GM21528 (cell line): ENCODE results near the gene KIF9.
"Not testable (repeated sequence)": the region's sequence is repeated elsewhere in the genome, so short reads cannot be mapped to it uniquely, and the experiment has no call there.

Experiments used
- ATAC-seq: cut with Tn5 transposase; IDR thresholded peaks from one replicate; pipeline ENCODE4 v1.9.1; 2021; ENCODE audit warnings: mild to moderate bottlenecking, moderate library complexity; ENCODE audit not compliant: unreplicated experiment, low FRiP score

Gene KIF9

DNA sequence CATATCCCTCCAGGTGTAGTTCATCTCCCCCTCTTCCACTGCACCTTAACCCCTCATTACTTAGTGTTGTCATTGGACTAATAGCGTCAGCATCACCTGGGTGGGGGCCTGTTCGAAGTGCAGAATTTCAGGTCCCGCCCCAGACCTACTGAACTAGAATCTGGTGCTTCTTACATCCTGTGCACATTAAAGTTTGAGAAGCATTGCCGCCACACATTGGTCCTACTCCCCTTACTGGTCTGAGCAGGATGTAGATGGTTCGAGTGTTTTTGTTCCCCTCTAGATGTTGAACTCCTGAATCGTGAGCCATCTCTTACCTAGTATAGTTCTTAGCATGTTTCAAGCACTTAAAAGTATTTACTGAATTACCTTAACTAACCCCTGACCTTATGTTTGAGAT is 13.4 kb upstream of the KIF9 start:
- ATAC-seq: no peak

DNA sequence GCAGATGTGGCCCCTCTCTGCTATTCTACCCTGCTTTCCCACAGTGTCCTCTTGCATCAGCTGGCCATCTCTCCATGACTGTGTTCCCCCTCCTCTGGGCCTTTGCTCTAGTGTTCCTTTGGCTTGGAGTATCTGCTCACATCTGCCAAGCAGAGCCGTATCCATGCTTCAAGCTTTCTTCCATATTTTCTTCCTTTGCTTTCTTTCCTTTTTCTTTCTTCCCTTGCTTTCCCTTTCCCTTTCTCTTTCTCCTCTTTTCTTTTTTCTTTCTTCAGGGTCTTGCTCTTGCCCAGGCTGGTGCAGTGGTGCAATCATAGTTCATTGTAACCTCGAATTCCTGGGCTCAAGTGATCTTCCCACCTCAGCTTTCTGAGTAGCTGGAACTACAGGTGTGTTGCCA is 12.7 kb upstream of the KIF9 start:
- no peak for ATAC-seq

DNA sequence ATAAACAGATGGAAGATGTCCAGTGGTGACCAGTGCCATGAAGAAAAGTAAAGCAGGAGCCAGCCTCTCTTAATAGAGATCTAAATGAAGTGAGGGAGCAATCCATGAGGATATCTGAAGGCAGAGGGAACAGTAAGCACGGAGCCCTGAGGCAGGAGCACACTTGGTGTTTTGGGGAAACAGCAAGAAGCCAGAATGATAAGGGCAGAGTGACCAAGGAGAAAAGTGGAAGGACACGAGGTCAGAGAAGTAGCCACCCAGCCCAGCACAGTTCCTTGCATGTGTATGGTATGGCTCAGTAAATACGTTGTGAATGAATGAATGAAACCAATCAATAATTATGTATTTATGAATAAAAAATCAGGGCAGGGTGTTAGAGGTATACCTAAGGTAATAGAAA is 11.8 kb upstream of the KIF9 start:
- ATAC-seq: no peak

DNA sequence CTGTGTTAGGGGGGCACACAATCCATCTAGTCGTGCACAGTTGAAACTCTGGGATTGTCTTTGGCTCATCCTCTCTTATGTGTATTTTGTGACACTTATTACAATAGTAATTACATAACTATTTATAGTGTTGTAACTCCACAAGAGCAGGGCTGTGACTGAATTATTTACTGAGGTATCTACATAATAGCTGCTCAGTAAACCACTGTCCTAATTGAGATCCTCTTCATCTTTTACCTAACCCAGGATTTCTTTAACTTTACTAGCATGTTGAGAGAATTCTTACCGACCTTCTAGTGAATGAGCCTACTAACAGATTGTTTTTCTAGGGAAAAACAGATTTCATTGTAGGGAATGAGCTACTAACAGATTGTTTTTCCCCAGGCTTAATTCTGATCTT is 11.2 kb upstream of the KIF9 start:
- no peak for ATAC-seq

DNA sequence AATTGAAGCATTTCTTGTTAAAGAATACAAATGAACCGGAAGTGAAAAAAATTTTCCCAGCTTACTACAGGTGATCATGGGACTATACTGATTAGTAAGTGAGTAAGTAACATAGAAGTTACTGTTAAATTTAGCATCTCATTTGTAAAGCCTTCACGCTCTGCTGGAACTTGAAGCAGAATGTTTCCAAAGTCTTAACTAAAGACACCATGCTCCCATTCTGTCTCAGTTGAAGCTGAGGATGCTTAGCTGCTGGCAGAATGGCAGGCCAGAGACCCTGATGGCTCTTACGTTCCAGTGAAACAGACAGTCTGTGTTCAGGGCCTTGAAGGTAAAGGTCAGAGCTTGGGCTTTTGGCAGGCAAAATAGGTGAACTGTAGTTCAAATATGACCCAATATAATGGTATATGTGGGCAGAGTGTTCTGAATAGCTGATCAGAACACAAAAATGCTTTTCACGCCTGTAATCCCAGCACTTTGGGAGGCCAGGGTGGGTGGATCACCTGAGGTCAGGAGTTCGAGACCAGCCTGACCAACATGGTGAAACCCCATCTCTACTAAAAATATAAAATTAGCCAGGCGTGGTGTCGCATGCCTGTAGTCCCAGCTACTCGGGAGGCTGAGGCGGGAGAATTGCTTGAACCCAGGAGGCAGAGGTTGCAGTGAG is 9.3 kb upstream of the KIF9 start:
- not testable (repeated sequence) for ATAC-seq

DNA sequence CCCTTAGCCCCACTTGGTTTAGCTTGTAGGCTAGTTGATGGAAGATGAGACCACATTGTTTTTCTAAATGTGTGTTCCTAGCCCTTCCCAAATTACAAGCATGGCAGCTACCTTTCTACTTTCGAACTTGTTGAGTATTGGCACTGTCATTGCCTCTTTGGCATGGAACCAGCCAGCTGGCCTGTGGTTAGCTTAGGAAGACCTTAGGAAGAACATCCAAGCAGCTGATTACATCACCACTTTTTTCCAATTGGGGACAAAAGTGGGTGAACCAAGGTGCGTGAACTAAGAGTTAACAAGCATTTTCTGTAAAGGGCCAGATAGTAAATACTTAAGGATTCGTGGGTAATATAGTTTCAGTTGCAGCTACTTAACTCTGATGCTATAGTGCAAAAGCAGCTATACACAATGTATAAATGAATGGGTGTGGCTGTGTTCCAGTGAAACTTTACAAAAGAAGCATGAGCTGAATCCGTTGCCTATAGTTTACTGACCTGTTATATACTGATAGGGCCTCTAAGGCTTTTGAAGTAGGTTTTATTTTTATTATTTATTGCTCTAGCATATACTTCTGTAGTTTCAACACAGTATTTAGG is 8.7 kb upstream of the KIF9 start:
- ATAC-seq: no peak

DNA sequence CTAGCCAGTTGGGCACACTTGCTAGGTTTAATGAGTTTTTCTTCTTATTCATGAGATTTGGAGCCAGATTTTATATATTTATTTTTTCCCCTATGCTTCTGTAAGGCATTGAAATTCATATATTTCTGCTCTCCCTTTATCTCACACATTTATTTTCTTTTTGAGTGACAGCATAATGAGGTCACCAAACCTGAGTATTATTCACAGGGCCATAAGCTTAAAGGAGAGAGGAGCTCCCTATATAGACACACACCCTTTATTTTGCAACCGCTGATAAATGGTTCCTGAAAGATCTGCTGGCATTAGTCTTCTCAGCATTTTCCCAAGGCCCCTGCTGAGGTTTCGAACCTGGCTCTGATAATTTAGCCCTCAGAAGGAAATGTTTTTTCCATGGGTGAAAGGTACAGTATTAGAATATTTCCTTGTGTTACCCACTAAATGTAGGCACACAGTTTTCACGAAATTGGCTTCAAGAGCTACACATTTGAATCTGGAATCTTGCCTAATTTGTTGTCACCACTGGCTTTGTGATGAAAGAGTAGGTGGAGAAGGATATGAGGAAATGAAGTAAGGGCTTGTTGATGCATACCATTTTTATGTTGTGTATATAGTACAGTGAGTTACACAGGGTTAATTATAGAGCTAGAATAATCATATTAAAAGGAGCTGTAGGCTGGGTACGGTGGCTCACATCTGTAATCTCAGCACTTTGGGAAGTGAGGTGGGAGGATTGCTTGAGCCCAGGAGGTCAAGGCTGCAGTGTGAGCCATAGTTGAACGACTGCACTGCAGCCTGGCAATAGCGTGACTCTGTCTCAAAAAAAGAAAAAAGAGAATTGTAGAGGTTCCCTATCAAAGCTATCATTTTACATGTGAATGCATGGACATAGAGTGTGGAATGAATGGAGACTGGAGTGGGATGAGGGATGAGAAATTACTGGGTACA is 6.6 kb upstream of the KIF9 start:
- ATAC-seq: no peak

DNA sequence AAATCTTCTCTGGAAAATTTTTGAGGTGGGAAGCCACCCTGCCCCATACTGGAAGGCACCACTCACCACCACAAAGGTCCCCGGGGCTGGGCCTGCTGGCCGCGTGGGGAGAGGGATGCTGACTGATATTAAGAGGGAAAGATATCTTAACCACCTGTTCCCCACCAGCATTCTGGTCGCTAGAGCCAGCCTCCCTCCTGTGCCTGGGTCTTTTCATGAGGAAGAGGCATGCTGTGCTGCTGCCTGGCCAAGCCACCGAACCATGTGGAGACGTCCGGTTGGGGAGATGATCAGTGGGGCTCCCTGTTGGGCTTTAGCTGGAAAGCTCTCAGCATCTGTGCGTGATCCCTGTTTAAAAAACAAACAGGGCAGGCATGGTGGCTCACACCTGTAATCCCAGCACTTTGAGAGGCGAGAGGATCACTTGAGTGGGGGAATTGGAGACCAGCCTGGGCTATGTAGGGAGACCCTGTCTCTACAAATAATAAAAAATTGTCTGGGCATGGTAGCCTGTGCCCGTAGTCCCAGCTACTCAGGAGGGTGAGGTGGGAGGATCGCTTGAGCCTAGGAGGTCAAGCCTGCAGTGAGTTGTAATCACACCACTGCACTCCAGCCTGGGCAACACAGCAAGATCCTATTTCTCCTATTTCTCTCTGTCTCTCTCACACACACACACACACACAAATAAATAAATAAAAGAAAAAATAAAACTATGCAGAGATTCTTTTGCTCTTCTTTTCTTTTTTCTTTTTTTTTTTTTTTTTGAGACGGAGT is 1.2 kb upstream of the KIF9 start:
- ATAC-seq: no peak

DNA sequence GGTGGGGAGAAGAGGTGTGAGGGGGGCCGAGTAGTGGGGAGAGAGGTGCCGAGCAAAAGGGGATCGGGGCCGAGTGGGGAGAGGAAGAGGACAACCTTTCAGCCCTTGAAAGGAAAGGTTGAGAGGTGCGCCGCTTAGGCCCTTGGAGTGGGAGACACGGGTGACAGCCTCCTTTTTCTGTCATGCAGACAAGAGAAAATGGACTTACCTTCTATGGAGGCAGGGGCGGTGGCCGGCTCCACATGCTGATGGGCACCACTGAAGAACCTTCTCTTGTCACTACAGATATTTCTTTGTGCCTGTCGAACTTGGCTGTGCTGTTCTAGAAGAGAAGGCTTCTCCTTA is 566 bp upstream of the KIF9 start:
- ATAC-seq: no peak

DNA sequence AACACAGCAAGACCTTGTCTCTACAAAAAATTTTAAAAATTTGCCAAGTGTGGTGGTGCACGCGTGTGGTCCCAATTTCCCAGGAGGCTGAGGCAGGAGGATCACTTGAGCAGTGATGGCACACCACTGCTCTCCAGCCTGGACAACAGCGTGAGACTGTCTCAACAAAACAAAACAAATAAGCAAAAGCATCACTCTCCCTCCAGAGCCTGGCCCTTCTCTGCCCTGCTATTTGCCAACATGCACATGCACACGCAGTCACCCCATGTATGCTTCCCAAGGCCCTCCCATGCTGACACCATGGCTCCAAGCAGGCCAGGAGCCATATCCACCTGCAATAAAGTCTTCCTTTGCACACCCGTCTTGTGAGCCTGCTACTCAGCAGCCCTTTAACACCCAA is 2.1 kb downstream of the KIF9 start:
- ATAC-seq: no peak

DNA sequence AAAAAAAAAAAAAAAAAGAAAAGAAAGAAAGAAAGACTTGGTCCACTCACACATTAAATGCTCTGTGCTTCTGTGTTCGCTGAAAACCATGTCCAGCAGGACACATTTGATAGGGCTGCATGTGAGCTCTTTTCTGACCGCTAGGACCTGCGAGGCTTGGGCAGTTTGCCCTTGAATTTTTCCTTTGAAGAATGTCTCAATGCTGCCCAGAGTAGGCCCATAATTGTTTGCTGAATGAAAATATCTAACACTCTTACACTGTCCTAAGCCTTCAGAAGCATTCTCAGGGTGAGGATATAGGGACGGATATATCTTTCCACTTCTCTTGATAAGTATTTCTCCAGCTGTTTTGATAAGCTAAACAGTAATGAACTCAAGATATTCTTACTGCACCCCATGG is 6.0 kb downstream of the KIF9 start:
- no peak for ATAC-seq

DNA sequence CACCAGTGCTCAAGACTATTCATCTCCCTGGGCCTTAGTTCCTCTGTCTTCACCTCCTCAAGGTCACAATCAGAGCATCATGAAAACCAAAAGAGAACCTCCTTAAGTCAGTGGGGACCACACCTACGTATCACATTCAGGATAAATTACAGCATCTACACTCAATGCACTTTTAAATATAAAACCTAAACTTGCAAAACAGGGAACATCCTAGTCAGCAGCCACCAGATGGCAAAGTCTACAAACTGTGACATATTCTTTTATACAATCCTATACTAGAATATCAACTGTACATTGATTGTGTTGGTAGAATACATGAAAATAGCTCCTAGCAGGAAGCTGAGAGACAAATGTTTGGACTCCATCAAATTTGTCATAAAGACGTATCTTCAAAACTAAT is 7.9 kb downstream of the KIF9 start:
- no peak for ATAC-seq

DNA sequence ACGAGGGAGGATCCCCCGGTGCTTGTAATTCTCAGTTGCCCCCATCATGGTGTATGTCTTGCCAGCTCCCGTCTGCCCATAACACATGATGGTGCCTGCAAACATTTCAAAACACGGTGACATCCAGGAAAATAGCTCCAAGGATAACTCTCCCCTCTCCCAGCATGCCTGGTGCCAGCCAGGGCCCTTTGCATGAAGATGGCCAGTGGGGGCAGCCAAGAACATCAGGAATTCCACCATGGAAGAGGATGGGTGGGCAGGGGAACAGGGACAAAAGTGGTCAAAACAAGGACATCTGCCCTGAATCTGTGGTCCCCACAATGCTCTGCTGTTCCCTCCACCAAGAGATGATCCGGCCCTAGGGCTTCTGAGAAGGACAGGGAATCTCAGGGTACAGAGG is 9.0 kb downstream of the KIF9 start:
- no peak for ATAC-seq

DNA sequence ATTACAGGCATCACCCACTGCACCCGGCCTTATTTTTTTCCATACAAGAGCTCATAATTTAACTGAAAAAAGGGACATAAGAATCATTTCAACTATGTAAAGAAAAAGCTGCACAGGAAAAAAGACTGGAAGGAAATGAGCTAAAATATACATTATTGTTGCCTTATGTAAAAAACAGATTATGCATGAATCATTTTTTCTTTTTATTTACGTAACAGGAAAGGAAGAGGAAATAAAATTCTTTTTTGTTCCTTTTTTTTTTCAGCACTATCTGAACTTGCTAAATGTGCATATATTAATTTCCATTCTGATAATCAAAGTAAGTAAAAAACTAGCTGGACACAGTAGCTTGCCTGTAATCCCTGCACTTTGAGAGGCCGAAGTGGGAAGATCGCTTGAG is 12.1 kb downstream of the KIF9 start:
- ATAC-seq: no peak

DNA sequence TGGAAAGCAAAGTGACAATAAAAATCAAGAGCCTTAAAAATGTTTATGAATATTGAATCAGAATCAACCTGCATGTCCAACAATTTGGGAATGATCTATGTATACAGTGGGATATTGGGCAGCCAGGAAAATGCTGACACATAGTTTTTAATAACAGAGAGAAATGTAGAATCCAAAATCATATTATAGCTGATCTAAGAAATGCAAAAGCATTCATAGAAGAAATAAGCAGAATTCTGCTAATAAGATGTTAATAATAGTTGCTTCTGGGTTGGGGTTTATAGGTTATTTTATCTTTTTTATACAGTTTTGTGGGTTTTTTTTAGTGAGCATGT is 15.1 kb downstream of the KIF9 start:
- no peak for ATAC-seq

DNA sequence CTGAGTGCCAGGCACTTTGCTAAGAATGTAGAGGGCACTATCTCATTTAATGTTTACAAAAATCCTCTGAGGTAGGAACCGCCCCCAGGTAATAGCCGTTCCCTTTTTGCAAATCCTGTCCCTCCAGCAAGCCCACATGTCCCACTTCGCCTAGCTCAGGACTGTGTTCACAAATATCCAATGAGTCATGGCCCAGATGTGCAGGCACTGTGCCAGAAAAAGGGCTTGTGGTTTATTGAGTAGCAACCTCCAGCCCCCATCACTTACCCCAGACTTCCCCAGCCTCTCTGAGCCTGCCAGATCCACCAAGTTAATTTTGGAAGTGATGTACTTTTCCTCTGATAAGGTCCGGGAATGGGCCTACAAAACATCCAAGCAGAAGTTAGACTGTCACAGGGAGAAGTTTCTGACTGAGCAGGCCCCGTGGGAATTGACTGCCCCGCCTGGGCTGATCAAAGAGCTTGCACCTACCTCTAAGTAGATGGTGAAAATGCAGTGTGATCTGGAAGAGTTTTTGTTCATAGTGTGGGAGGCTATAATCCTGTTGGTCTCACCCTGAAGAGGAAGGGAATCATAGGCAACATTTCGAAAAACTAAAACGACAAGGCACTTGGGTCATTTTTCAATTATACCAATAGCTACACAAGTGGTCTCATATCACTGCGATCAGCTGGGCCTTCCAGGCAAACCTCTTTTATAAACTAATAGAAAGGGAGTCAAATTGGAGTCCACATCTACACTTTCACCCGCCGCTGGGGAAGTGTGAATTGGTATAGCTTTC is 15.7 kb downstream of the KIF9 start:
- no peak for ATAC-seq

DNA sequence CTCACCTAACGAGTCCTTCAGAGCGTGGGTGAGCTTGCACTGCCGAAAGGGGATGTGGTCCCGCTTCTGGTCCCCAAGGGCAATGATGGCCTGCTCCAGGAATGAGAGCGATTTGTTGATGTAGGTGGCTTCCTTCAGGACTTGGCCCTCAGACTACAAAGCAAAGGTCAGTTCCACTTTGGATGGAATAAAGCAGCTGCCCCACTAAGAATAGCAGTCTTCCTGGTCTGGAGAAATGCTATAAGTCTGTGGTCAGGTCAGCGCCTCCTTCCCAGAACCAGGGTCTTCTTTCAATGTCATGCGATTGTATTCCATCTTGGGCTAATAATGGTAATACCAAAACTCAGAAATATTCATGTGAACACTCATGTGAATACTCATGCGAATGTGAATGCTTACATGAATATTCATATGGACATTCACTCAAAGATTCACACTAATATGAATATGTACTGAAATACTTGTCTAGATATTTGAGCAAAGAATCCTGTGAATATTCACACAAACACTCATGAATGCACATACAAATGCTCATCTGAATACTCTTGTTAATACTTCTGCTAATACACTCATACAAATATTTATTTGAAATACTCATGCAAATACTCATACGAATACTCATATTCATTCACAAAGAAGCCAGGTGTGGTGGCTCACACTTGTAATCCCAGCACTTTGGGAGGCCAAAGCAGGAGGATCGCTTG is 16.7 kb downstream of the KIF9 start:
- no peak for ATAC-seq

DNA sequence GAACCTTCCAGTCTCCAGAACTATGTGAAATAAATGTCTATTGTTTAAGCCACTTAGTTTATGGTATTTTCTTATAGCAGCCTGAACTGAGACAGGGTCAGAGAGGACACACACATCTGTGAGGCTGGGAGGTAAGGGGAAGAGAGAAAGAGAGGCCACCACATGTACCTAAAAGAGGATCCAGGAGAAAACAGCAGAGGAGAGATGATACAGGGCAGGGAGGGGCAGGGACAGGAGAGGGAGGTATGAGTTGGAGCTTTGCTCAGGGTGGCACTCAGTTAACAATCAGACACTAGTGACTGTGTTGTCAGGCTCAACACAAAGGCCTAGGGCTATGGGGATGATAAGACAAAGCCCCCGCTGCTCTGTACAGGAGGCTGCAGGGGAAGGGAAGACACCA is 17.6 kb downstream of the KIF9 start:
- ATAC-seq: no peak

DNA sequence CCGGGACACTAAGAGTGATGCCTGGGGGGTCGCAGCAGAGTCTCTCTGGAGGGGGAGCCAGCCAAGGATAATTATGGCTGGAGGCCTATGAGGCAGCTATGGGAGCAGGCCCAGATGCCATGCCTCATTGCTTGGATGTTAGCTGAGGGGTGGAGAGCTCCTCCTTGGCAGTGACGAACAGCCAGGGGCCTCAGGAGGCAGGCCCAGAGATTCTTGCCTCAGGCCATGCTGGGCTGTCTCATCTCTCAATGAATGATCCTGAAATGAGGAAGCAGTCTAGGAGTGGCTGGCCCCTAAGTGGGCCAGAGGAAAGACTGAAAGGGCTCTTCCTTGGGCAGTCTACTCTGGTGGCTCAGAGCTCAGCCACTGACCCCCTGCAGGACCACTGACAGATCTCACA is 21.3 kb downstream of the KIF9 start:
- no peak for ATAC-seq

DNA sequence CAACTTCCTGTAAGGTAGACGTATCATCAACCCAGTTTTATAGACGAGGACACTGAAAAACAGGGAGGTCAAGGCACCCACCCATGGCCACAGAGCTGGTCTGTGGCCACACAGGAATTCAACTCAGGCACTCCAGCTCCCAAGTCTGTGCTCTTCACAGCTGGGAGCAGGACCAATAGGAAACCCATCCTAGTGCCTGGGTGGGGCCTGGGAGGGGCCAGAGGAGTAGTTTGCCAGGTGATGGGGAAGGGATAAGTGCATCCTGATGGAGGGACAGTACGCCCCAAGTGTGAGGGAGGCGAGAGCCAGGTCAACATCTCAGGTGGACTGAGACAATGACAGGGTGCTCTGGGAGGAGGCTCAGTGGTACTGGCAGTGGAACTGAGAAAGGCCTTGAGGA is 22.0 kb downstream of the KIF9 start:
- no peak for ATAC-seq
